ENCODE results near the gene SLC16A3.
"Not testable (repeated sequence)": the region's sequence is repeated elsewhere in the genome, so short reads cannot be mapped to it uniquely, and the experiment has no call there.

The SLC16A3 gene

DNA sequence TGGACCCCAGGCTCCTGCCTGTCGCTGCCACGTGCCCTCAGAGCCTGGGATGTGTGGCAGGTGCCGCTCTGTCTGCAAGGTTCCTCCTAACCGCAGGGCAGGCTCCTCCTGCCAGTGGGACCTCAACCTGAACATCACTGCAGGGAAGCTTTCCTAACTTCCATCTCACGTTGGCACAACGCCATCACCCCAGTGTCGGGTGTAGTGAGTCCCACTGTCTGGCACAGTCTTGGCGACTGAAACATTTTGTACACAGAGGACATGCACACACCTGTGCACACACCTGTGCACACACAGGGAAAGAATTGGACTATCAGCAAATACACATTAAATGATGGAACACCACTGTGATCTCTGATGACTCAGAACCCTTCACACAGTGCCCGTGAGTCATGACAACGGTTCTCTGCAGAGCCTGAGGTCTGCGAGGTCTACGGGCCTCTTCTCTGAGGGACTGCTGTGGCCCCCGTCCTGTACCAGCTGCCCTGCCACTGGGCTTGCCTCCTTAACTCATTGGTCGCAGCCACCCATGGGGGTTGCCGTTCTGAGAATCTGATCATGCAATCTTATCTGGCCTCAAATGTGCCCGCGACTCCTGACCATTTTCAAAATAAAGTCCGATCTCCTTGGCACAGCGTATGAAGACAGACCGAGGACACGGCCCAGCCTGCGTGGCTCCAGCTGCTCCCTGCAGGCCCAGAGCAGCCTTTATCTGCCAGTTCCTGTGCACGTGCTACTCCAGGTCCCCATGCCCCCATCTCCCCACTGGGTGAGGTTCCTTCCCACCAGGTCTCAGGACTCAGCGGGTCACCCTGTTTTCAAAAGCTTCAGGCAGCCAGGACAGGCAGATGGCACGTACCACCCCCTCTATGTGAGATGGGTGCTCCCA lies 23.8 kb upstream of the SLC16A3 start:
- DNase-seq = no peak

GRCh38 chr17:82205720-82206508 lies 22.9 kb upstream of the SLC16A3 start:
- peak; percentile 40 for DNase-seq

GRCh38 chr17:82210655-82211054 lies 18.2 kb upstream of the SLC16A3 start:
- DNase-seq = not testable (repeated sequence)

DNA sequence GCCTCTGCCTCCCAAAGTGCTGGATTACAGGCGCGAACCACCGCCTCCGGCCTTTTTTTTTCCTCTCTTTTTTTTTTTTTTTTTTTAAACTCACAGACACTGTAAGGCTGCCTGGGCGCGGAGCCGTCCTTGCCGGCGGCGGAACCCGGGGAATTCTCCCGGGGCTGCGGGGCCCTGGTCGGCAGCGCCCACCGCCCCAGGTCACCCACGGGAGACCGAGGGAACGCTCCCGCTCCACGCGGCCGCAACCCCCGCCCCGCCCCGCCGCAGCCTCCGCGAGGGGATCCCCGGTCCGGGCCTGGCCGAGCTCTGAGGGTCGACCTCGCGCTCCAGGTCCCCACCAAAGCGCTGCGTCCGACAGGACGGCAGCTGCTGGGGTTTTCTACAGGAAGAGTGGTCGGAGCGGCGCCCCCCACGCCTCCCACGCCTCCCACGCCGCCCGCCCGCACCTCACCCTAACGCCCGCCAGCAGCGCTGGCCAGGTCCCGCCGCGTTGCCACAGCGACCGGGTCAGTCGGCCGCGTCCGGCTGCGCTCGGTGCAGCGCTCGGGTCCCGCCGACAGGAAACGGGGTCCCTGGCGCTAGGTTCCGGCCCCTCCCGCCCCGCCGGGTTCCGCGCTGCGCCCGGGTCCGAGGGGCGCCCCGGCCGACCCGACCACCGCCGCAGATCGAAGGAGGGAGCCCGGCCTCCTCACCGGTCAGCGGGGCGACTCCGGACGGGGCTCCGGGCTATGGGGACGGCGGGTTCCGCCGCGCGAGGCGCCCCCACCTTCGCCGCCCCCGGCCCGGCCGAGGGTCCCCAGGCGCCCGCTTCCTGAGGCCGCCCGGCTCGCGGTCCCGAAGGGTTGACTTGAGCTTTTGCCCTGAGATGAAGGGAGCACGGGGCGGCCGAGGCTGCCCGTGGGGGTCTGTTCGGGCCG lies 16.3 kb upstream of the SLC16A3 start, which contains the start of gene CCDC57:
Gene CCDC57 (minus strand): TSS at position 512 of the 920 bp plus-strand sequence. CDS start 10,898 bp downstream, outside the sequence.
- peak; percentile 58 for DNase-seq

GRCh38 chr17:82213251-82214011 lies 15.4 kb upstream of the SLC16A3 start:
- DNase-seq = no peak

- DNase-seq = no peak
Measured at GRCh38 chr17:82214012-82214628, 14.7 kb upstream of the SLC16A3 start.

- no peak for DNase-seq
Measured at GRCh38 chr17:82215095-82215971, 13.5 kb upstream of the SLC16A3 start.

GRCh38 chr17:82215972-82216300 lies 12.9 kb upstream of the SLC16A3 start:
- no peak for DNase-seq

GRCh38 chr17:82216301-82217119 lies 12.3 kb upstream of the SLC16A3 start:
- DNase-seq = no peak

DNA sequence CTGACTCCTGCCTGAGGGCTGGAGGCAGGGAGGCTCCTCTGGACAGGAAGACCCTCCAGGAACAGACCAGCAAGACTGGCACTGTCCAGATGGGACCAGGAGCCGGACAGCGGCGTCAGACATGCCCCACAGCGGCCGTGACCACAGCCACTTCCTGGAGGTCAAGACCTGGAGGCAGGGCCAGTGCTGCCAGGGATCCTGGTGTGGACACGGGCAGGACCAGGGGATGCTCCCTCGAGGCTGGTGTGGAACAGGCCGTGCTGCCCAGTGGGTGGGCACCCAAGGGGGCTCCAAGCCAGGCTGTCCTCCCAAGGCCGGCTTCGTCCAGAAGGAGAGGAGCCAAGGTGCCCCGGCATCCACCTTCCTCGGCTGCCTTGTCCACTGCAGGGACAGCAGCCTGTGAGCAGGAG lies 11.7 kb upstream of the SLC16A3 start:
- no peak for DNase-seq

DNA sequence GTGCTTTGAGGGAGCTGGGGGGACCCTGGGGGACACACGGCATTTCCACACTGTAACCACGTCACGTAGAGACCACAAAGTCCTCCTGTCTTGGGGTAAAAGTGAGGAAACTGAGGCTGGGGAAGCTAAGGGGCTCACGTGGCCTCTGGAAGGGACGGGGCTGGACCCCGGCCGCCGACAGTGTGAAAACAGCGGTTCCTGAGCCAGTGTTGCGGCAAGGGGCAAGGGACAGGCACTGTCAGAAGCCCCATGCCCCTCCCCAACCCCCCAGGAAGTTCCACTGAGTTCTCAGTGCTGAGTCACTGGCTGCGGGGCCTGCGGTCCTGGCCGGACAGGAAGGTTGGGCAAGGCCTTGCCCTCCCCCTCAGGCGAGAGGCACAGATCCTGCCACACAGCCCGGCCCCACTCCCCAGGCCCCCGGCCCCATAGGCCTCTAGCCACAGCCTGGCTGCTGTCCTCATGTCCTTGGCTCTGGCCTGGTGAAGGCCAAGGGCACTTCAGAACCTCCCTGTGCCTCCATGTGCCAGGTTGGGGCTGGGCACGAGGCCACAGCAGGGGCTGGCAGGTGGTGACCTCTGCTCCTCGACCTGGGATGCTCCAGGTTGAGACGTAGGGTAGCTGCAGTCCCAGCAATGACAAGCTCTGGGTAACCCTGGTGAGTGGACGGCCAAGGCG lies 11.2 kb upstream of the SLC16A3 start:
- no peak for DNase-seq

GRCh38 chr17:82218349-82219075 lies 10.3 kb upstream of the SLC16A3 start:
- DNase-seq = no peak

- no peak for DNase-seq
Measured at GRCh38 chr17:82219083-82219482, 9.8 kb upstream of the SLC16A3 start.

DNA sequence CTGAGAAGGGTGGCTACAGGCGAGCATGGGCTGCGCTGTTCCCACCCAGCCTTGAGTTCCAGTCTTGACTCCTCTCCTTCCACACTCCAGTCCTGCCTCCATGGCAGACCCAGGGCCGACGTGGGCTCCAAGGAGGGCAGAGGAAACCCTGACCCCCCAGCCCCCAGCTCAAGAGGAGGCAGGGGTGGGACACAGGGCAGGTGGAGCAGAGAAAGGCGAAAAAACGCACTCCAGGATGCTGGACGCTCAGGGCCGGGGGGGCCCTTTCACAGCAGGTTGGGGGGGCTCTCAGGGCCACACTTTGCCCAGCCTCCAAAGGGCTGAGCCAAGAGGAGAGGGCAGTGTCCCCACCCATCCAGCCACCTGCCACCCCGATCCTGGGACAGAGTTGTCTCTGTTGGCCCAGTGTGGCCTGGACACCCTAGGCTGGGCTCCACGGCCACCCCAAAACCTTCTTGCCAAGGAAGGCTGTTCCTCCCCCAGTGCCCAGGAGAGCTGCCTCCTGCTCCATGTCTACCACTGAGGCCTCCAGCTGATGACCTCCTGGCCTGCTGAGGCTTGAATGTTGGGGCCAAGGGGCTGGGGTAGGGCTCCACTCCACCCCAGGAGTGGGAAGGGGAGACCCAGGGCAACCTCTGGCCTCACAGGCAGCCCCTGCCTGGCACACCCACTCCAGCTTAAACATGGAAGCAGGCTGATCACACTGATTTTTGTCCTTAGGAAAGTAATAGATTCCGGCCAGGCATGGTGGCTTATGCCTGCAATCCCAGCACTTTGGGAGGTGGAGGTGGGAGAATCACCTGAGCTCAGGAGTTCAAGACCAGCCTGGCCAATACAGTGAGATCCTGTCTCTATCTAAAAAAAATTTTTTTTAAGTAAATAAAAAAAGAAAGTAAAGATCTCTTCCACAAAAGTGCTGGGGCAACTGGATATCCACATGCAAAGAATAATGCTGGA lies 8.8 kb upstream of the SLC16A3 start:
- no peak for DNase-seq

GRCh38 chr17:82221341-82221902 lies 7.4 kb upstream of the SLC16A3 start:
- no peak for DNase-seq

DNA sequence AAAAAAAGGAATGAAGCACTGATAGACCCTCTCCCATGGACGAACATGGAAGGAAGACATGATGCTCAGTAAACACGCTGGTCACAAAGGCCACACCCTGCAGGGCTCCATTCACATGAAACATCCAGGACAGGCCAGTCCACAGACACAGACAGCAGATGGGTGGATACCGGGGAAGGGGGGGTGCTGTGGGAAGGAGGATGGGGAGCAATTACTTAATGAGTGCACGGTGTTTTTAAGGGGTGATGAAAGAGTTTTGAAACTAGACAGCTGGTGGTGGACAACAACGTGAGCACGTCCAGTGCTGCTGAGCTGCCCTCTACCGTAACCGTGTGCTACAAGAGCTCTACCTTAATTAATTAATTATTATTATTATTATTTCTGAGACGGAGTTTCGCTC lies 6.0 kb upstream of the SLC16A3 start:
- no peak for DNase-seq

GRCh38 chr17:82223517-82223916 lies 5.3 kb upstream of the SLC16A3 start:
- DNase-seq = no peak

Measured in activated gamma-delta T cell (primary cell).